Stimulated activated CD4-positive, alpha-beta T cell treated with anti-CD3 and anti-CD28 coated beads, Interleukin-15, amount 100 ng/mL, for 48 hours (primary cell): ENCODE data around the gene BRD3.

Experiments used
- DNase-seq, 2 donors: peaks; one replicate each; pipeline ENCODE4 v3.0.0-alpha.2; 2020; ENCODE audit warnings: low read depth in 2 of 2

The BRD3 gene

GRCh38 chr9:134054891-134055811 is 12.7 kb downstream of the BRD3 start:
- DNase-seq, result no peak

GRCh38 chr9:134053941-134054761 is 13.7 kb downstream of the BRD3 start:
- no peak for DNase-seq

GRCh38 chr9:134053401-134053871 is 14.4 kb downstream of the BRD3 start:
- DNase-seq, result no peak

- DNase-seq, result no peak
These were observed 14.9 kb downstream of the BRD3 start for GRCh38 chr9:134052941-134053340.

- no peak for DNase-seq
These were observed 15.3 kb downstream of the BRD3 start for GRCh38 chr9:134052491-134052890.

GRCh38 chr9:134051319-134051718 is 16.5 kb downstream of the BRD3 start:
- no peak for DNase-seq

- no peak for DNase-seq
These were observed 17.1 kb downstream of the BRD3 start for GRCh38 chr9:134050726-134051125.

GRCh38 chr9:134049772-134050588 is 17.8 kb downstream of the BRD3 start:
- no peak for DNase-seq

- DNase-seq, result no peak
These were observed 18.6 kb downstream of the BRD3 start for GRCh38 chr9:134049236-134049635.

- no peak for DNase-seq
These were observed 19.3 kb downstream of the BRD3 start for GRCh38 chr9:134048582-134048968.

GRCh38 chr9:134047868-134048581 is 19.8 kb downstream of the BRD3 start:
- DNase-seq, result no peak

- no peak for DNase-seq
These were observed 20.7 kb downstream of the BRD3 start for GRCh38 chr9:134046894-134047681.

- no peak for DNase-seq
These were observed 21.8 kb downstream of the BRD3 start for GRCh38 chr9:134045841-134046544.

GRCh38 chr9:134044944-134045343 is 22.9 kb downstream of the BRD3 start:
- no peak for DNase-seq

- DNase-seq, result no peak
These were observed 24.3 kb downstream of the BRD3 start for GRCh38 chr9:134043531-134043988.

GRCh38 chr9:134041649-134041962 is 26.2 kb downstream of the BRD3 start:
- DNase-seq, result no peak

- DNase-seq, result no peak
These were observed 26.8 kb downstream of the BRD3 start for GRCh38 chr9:134040781-134041648.

GRCh38 chr9:134040176-134040565 is 27.7 kb downstream of the BRD3 start:
- no peak for DNase-seq
